NCI-H1092 treated with DMSO at 0.1 percent for 48 hours (cell line): ENCODE results near the gene CDK15.

Source experiments
- DNase-seq: peaks from one replicate; lab custom pipeline; 2025; lab: John Stamatoyannopoulos, UW

CDK15 gene

GRCh38 chr2:201911372-201911771 lies 105.0 kb downstream of the CDK15 start:
- no peak for DNase-seq

DNA sequence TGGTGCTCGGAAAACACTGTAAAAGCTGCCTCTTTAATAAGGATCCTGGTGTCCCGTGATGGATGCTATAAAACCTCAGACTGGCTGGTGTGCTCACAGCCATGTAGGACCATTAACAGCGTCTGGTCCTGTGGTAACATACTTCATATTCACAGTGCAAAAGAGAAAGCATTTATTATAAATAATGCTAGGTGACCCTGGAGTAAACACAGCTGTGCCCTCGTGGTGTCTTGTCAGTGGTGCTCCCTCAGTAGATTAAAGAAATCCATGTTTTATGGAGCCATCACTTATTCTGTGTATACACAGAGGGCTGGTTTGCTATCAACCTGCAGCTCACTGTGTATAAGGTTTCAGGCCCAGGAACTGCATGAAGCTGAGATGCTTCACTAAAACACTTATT lies 106.9 kb downstream of the CDK15 start:
- peak; percentile 13 for DNase-seq

DNA sequence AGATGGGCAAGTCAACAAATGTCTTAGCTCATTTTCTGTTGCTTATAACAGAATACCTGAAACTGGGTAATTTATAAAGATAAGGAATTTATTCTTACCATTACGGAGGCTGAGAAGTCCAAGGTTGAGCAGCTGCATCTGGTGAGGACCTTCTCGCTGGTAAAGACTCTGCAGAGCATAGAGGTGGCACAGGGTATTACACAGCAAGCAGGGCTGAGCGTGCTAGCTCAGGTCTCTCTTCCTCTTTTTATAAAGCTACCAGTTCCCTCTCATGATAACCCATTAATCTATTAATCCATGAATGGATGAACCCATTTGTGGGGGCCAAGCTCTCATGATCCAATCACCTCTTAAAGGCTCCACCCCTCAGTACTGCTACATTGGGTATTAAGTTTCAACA lies 109.1 kb downstream of the CDK15 start:
- DNase-seq: no peak

- no peak for DNase-seq
Observed at GRCh38 chr2:201916565-201916964, 110.2 kb downstream of the CDK15 start.

GRCh38 chr2:201918616-201919307 lies 112.4 kb downstream of the CDK15 start:
- DNase-seq: no peak

DNA sequence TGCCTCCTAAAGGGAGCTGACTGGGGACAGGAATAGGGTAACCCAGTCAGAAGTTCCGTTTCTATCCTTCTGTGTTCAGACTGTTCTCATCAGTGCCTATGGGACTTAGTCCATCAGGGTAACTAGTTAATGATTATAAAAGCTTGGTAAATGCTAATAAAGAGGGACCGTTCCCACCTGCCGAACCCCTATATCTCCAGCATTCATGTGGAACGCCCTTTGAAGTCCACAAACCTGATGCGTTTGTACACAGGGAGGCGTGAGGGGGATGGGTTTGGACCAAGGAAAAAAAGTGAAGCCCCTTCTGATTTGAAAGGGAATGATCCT lies 112.9 kb downstream of the CDK15 start:
- no peak for DNase-seq

GRCh38 chr2:201923436-201924328 lies 117.3 kb downstream of the CDK15 start:
- no peak for DNase-seq

- DNase-seq: no peak
Observed at GRCh38 chr2:201924453-201924852, 118.1 kb downstream of the CDK15 start.

DNA sequence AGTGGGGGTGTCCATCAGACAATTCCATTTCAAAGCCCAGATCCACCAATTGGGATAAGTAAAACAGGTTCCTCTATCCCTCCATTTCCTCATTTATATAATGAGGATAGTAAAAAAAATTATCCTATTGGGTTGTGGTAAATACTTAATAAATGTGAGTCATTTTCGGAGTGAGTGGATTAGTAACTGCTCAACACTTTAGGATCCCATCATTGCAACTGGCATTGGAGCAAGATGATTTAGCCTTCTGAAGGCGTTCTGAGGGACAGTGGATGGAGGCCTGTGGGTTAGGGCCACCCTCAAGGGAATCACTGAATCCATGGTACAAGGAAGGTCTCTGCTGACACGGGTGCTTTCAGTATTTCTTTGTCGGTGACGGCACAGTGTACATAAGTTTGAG lies 118.7 kb downstream of the CDK15 start:
- DNase-seq: no peak

DNA sequence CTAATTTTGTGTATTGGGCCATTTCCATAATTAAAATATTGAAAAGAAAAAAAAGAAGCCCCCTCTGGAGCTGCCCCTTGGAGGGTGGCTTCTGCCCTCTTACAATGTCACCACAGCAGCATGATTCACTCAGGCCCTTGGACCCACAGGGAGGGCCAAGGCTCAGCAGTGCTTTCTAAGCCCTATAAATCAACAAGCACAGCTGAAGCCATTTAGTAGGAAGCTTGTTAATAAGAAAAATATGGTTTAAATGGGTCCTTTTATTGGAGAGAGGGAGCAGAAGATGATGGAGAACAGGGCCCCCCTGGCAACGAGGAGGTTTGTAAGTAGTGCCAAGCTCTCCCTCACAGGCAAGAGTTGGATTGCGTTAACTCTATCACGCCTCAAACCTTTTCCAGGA lies 119.7 kb downstream of the CDK15 start:
- no peak for DNase-seq

DNA sequence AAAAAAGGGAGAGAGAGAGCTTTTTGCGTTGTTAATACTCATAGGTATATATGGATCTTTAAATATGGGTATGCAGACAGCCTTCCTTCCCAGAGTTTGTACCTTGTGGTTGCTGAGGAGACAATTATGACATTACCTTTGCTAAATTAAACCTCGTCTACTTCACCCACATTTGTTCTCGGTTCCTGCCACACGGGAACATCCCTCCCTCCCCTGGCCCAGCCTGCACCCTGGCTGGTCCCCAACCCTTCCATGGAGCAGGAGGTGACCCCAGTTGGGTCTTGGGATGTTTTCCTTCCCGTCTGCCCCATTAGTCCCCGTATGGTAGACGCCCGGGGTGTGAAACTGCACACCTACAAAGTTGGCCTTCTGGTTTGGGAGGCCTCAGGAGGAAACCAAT lies 122.0 kb downstream of the CDK15 start:
- DNase-seq: no peak

DNA sequence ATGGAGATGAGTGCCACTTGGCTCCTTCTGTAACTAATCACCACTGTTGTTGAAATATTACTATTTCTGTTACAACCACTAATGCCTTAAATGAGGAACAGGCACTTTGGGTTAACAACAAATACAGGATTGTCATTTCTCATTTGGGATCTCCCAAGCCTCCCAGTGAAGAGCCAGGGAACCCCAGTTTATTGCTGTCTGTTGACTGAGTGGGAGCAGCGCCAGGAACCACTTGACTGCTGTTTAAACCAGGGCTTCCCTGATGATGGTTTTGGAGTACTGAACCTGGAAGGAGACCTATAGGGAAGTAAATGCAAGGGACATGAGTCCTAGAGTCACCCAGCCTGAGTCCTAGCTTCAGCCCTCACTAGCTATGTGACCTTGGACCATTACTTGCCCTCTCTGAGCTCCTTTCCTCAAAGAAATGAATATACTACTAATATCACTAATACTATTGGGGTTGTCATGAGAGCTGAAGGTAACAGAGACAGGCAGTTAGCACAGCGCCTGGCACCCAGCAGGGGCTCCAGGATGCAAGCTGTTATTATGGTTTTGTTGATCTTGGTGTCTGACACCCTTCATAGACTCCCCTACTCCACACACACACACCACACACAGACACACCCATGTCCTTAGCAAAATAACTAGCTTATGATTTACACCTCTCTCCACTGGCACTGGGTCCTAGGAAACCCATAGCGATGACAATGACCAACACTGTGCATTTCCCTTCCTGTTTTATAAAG lies 123.1 kb downstream of the CDK15 start:
- DNase-seq: peak; percentile 89

DNA sequence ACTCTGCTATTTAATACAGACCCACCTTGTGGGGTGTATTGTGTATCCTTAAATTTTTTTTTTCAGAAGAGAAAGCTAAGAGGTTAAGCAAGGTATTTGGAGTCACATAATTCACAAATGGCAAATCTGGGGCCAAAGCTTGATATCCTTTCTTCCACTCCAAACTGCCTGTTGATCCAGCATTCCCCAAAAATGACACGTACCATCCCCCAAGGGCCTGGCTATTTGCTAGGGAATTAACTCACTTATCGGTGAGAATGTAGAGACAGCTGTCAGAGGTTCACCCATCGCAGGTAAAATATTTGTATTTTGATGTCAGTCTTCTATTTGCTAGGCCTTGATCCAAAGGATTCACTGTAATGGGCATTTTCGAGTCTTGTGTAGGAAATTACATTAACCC lies 123.7 kb downstream of the CDK15 start:
- peak; percentile 31 for DNase-seq

DNA sequence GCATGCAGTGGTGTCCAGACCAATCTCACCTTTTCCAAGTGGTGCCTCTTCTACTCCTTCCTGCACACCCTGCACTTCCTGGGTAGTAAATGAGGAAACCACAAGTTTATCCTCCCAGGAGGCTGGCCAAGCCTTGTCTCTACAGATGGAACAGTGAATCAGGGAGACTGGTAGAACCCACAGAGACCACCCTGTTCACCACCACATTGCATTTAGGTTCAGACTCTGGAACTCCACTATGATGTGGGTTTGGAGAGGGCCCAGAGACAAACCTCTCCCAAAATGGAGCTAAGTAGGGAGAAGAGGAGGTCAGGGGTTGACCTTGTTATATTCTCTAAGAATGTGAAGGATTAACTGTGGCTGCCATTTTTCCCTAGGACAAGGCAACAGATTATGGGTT lies 124.5 kb downstream of the CDK15 start:
- DNase-seq: no peak

DNA sequence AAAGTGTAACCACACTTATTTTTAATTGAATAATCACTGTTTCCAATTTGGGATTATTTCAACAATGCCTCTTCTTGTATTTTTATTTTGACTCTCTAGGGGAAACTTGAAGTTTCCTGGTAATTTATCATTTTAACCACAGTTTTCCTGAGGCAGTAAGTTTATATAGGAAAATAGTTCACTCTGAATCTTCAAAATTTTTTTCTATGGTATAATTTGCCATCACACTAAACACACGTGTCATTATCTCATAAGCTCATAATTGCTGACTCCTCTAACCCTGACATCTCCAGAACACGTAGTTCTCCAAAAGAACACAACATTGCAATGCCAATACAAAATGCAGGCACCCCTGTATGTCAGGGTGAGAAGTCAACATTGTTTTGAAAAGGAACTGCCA lies 125.1 kb downstream of the CDK15 start:
- DNase-seq: no peak

GRCh38 chr2:201931951-201932350 lies 125.6 kb downstream of the CDK15 start:
- DNase-seq: no peak

DNA sequence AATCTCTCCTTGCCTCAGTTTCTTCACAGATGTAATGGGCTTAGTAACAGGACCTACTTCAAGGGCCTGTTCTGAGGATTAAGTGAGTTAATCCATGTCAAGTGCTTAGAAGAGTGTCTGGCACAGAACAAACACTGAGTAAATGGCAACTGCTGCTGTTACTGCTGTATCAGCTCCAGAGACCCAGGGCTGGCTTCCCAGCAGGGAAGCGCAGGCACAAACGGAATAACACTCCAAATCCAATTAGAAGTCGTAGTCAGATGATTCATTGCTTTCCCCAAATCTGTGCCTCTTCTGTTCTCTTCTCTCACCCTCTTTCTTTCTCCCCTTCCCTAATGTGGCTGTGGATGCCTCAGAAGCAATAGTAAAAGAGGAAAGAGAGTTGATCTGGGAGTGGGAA lies 126.2 kb downstream of the CDK15 start:
- DNase-seq: peak; percentile 61

- DNase-seq: peak; percentile 6
Observed at GRCh38 chr2:201933792-201934237, 127.5 kb downstream of the CDK15 start.

DNA sequence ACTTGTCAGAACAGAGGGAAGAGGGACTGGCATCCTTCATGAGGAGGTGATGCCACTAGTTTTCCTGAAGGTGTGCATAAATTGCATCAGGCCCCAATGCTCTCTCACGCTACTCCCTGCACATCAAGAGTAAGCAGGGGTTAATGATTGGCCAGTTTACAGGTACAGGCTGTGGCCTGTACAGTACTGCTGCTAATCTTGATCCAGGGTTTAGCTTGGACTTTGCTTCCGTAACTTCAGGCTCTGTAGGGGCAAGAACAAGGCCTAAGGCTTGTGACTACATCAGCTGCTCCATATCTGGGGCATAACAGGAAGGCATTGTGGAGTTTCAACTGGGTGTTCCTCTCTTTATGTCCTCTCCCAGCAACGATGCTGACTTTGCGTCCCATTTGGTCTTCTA lies 130.5 kb downstream of the CDK15 start:
- no peak for DNase-seq

- DNase-seq: no peak
Observed at GRCh38 chr2:201937343-201937742, 131.0 kb downstream of the CDK15 start.

DNA sequence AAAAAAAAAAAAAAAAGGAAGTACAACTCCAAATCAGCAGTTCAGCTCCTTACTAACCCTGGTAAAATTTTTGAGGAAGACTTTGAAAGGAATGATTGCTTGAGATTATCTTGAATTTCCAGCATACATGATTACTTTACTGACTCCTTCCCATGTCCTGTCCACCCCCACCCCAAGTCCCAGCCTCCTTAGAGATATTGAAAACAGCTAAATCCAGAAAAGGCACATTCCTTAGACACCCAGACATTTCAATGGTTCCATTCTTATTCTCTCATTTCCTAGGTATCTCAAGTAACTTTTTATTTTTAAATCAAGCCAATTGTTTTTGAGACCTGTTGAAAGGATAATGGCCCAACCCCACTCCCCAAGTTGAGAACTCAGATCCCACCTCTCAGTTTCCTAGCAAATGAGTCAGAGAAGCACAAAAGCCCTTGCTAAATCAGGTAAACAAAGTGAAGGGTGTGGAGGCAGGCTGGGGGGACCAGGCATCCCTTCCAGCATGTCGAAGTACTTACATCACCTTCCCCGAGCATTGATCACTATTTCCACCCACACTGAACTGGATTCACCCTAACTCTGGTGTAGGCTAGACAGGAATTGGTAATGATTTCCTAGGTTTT lies 131.9 kb downstream of the CDK15 start:
- DNase-seq: no peak

DNA sequence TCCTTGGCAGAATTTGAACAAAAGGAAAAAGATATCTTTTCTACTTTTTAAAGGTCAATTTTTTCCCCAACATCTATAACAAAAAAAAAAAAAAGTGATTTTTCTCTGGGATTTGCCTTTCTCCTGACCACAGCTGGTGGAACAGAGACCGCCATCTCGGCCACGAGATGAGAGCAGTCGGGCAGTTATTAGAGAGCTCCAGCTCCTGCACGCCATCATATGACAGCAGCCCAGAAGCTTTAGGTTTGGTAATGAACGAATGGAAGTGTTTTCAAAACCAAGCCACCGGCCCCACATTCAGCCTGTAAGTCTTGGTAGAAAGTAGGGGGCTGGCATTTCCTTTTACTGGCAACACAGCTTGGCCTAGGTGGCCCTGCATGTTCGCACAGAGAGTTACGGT lies 132.4 kb downstream of the CDK15 start:
- DNase-seq: no peak
